HCT116 (cell line): ENCODE data around the gene STYXL1. TPM values are rescaled to one million over a fixed set of nuclear protein-coding genes. Genes with fewer than 3 reads are reported as not detected.

ENCODE experiments used
- ATAC-seq: fragments of 200-7000 bp; cut with Tn5 transposase; 2 replicates; pipeline ENCODE4 v1.9.1; 2020; ENCODE audit warnings: mild to moderate bottlenecking, moderate library complexity
- BruUV-seq: library from RNA; stranded (reverse); fragments of 400-500 nt; replicated peaks from 2 replicates; lab custom pipeline; 2021; lab: Mats Ljungman, UMichigan
- CTCF ChIA-PET: fragments of 300-600 bp; sonication (Branson Sonifier 250); formaldehyde crosslinking; loops from one replicate; lab custom pipeline; 2021; ENCODE audit warnings: antibody characterized with exemption; lab: Charles Lee
- POLR2A ChIA-PET: fragments of 300-600, 350-600 bp; sonication (Branson Sonifier 250); formaldehyde crosslinking; loops from one replicate; lab custom pipeline; 2021; ENCODE audit warnings: antibody characterized with exemption; lab: Charles Lee
- RAD21 ChIA-PET, 2 experiments: fragments of 300-600 bp; sonication (Branson Sonifier 250); formaldehyde crosslinking; loops; one replicate each; lab custom pipeline; 2023; ENCODE audit warnings: low total read pairs in 2 of 2; ENCODE audit not compliant: uncharacterized antibody in 2 of 2, unreplicated experiment in 2 of 2, low non-redundant PET in 1 of 2; lab: Charles Lee
- DNase-seq: peaks from one replicate; pipeline ENCODE4 v3.0.0-alpha.2; 2010; ENCODE audit warnings: low read depth, low spot score
- H2AFZ ChIP-seq: fragments of 200-600 bp; shearing (Covaris generic), sonication (generic); 2 replicates; pipeline ENCODE4 v1.6.1; 2017; ENCODE audit warnings: low read depth, mixed run types, mixed read lengths, antibody characterized with exemption, low read length; ENCODE audit not compliant: poor library complexity, severe bottlenecking
- H3K27ac ChIP-seq: 2 replicates; pipeline ENCODE4 v1.5.1; 2012; ENCODE audit warnings: low read depth, low read length
- H3K27me3 ChIP-seq: fragments of 200-600 bp; sonication (generic); 2 replicates; pipeline ENCODE4 v1.6.1; 2016; ENCODE audit warnings: mixed run types, low read length, mixed read lengths; ENCODE audit not compliant: insufficient read depth
- H3K36me3 ChIP-seq, 2 experiments: fragments of 200-500 bp in 1 of 2; fragments of 200-600 bp in 1 of 2; sonication (Bioruptor generic) in 1 of 2; sonication (generic) in 1 of 2; 2 replicates each; pipeline versions ENCODE4 v1.5.1 to v1.6.1; 2014 to 2016; ENCODE audit warnings: low read length in 2 of 2, inconsistent platforms in 1 of 2, mixed read lengths in 1 of 2, mixed run types in 1 of 2; ENCODE audit not compliant: insufficient read depth in 2 of 2, control insufficient read depth in 1 of 2
- H3K4me1 ChIP-seq, 2 experiments: fragments of 200-600 bp in 1 of 2; sonication (generic) in 1 of 2; 2 replicates each; pipeline versions ENCODE4 v1.5.1 to v1.6.1; 2012 to 2017; ENCODE audit warnings: low read length in 2 of 2, inconsistent platforms in 1 of 2, mild to moderate bottlenecking in 1 of 2, mixed read lengths in 1 of 2, mixed run types in 1 of 2, moderate library complexity in 1 of 2; ENCODE audit not compliant: insufficient read depth in 2 of 2, control insufficient read depth in 1 of 2
- H3K4me2 ChIP-seq: fragments of 200-600 bp; sonication (generic); 2 replicates; pipeline ENCODE4 v1.6.1; 2017; ENCODE audit warnings: mixed run types, low read length, mixed read lengths
- H3K4me3 ChIP-seq, 2 experiments: fragments of 200-600 bp in 1 of 2; sonication (generic) in 1 of 2; replicated peaks in 1 of 2; 2 replicates each; pipeline ENCODE4 v1.5.1; 2011 to 2016; ENCODE audit warnings: low read length in 2 of 2, control low read depth in 1 of 2, low read depth in 1 of 2, mild to moderate bottlenecking in 1 of 2, mixed read lengths in 1 of 2, mixed run types in 1 of 2
- H3K79me2 ChIP-seq: fragments of 200-600 bp; sonication (generic); 2 replicates; pipeline ENCODE4 v1.6.1; 2017; ENCODE audit warnings: mild to moderate bottlenecking, mixed run types, low read length, moderate library complexity, mixed read lengths; ENCODE audit not compliant: insufficient read depth
- H3K9ac ChIP-seq: fragments of 200-600 bp; sonication (generic); 2 replicates; pipeline ENCODE4 v1.6.1; 2016; ENCODE audit warnings: low read length, mixed read lengths
- H3K9me2 ChIP-seq: fragments of 200-600 bp; sonication (generic), shearing (Covaris generic); 2 replicates; pipeline ENCODE4 v1.6.1; 2017; ENCODE audit warnings: mixed run types, mild to moderate bottlenecking, moderate library complexity; ENCODE audit not compliant: insufficient read depth
- H3K9me3 ChIP-seq, 2 experiments: fragments of 200-500 bp in 1 of 2; fragments of 200-600 bp in 1 of 2; sonication (Bioruptor generic) in 1 of 2; sonication (generic) in 1 of 2; 2 replicates each; pipeline ENCODE4 v1.6.1; 2014 to 2017; ENCODE audit warnings: low read length in 2 of 2, mixed read lengths in 2 of 2, inconsistent platforms in 1 of 2, low read depth in 1 of 2, mild to moderate bottlenecking in 1 of 2, mixed run types in 1 of 2, moderate library complexity in 1 of 2; ENCODE audit not compliant: control insufficient read depth in 1 of 2, insufficient read depth in 1 of 2
- H4K20me1 ChIP-seq: fragments of 200-600 bp; sonication (generic), shearing (Covaris generic); 2 replicates; pipeline ENCODE4 v1.6.1; 2017; ENCODE audit warnings: mixed run types, mild to moderate bottlenecking, moderate library complexity; ENCODE audit not compliant: insufficient read depth
- ATF3 ChIP-seq: IDR thresholded peaks from 2 replicates; pipeline ENCODE4 v1.6.1; 2012
- CBX3 ChIP-seq: IDR thresholded peaks from 2 replicates; pipeline ENCODE4 v1.6.1; 2012; ENCODE audit warnings: low read depth
- EZH2 ChIP-seq: fragments of 200-600 bp; sonication (generic); IDR thresholded peaks from 2 replicates; pipeline ENCODE4 v1.6.1; 2017; ENCODE audit warnings: antibody characterized with exemption, mixed run types
- FOSL1 ChIP-seq: IDR thresholded peaks from 2 replicates; pipeline ENCODE4 v1.6.1; 2012; ENCODE audit warnings: low read depth
- RAD21 ChIP-seq: IDR thresholded peaks from 2 replicates; pipeline ENCODE4 v1.6.1; 2012; ENCODE audit warnings: low read depth, mild to moderate bottlenecking
- SIN3A ChIP-seq: IDR thresholded peaks from 2 replicates; pipeline ENCODE4 v1.6.1; 2012; ENCODE audit warnings: low read depth
- TCF7L2 ChIP-seq: IDR thresholded peaks from 2 replicates; pipeline ENCODE4 v1.7.0; 2011; ENCODE audit warnings: borderline replicate concordance, inconsistent platforms; ENCODE audit not compliant: insufficient read depth, insufficient read length; ENCODE audit errors: extremely low read depth
- YY1 ChIP-seq: IDR thresholded peaks from 2 replicates; pipeline ENCODE4 v1.6.1; 2011; ENCODE audit warnings: low read length, low read depth, moderate library complexity, mild to moderate bottlenecking; ENCODE audit not compliant: insufficient replicate concordance; ENCODE audit errors: extremely low read depth
- intact Hi-C: fragments of 100-400 bp; cut with micrococcal nuclease; formaldehyde crosslinking; loops from 2 replicates; pipeline ENCODE4 v1.10.0; 2022
- total RNA-seq: library from RNA; stranded (reverse); gene quantifications from one replicate; pipeline ENCODE4 v1.2.1, GENCODE V29; 2021; ENCODE audit not compliant: unreplicated experiment
- TF ChIP-seq, protein P1 (sequence below): IDR thresholded peaks from 2 replicates; pipeline ENCODE4 v1.6.1; 2012; ENCODE audit warnings: low read depth

Gene STYXL1
- total RNA-seq, 1 experiment from 2014 or later, result 32.5 TPM

DNA sequence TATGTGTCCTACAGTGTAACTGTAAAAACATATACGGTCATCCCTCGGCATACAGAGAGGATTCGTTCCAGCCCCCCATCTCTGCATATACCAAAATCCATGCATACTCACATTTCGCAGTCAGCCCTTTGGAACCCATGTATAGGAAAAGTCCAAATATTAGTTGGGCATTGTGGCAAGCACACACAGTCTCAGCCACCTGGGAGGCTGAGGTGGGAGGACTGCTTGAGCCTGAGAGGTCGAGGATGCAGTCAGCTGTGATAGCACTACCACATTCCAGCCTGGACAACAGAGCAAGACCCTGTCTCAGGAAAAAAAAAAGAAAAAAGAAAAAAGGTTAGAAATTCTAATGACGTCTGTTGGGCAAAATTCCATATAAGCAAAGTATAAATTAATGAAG lies 29.2 kb upstream of the STYXL1 start:
- peak overlapping the region; percentile 54; the same call in 1 of the 2 replicates for H3K4me2 ChIP-seq
- H3K9ac ChIP-seq, result no peak overlapping the region
- no peak overlapping the region for H3K4me3 ChIP-seq
- no peaks in the 10 kb centered on the region for H4K20me1 ChIP-seq
- no peak overlapping the region for H3K27ac ChIP-seq
- no peaks in the 10 kb centered on the region for H3K27me3 ChIP-seq
- POLR2A ChIA-PET, result no interaction called here
- intact Hi-C loops, result no loop called here
- no peaks in the 10 kb centered on the region for H3K9me3 ChIP-seq
- no peaks in the 10 kb centered on the region for H3K36me3 ChIP-seq
- RAD21 ChIA-PET, result no interaction called here
- H3K9me2 ChIP-seq, result no peaks in the 10 kb centered on the region
- H3K79me2 ChIP-seq, result no peaks in the 10 kb centered on the region
- TF ChIP-seq YY1 (no peak), RAD21 (no peak), TCF7L2 (no peak), CBX3 (no peak), EZH2 (no peak), FOSL1 (no peak), SIN3A (no peak), ATF3 (no peak)
- TF ChIP-seq, protein P1, sequence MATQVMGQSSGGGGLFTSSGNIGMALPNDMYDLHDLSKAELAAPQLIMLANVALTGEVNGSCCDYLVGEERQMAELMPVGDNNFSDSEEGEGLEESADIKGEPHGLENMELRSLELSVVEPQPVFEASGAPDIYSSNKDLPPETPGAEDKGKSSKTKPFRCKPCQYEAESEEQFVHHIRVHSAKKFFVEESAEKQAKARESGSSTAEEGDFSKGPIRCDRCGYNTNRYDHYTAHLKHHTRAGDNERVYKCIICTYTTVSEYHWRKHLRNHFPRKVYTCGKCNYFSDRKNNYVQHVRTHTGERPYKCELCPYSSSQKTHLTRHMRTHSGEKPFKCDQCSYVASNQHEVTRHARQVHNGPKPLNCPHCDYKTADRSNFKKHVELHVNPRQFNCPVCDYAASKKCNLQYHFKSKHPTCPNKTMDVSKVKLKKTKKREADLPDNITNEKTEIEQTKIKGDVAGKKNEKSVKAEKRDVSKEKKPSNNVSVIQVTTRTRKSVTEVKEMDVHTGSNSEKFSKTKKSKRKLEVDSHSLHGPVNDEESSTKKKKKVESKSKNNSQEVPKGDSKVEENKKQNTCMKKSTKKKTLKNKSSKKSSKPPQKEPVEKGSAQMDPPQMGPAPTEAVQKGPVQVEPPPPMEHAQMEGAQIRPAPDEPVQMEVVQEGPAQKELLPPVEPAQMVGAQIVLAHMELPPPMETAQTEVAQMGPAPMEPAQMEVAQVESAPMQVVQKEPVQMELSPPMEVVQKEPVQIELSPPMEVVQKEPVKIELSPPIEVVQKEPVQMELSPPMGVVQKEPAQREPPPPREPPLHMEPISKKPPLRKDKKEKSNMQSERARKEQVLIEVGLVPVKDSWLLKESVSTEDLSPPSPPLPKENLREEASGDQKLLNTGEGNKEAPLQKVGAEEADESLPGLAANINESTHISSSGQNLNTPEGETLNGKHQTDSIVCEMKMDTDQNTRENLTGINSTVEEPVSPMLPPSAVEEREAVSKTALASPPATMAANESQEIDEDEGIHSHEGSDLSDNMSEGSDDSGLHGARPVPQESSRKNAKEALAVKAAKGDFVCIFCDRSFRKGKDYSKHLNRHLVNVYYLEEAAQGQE, result no peak
- DNase-seq (no peak), ATAC-seq (no peak)
- BruUV-seq, result no TSS peak
- peaks cover 3 to 33% of the 10 kb centered on the region in 2 experiments; a peak in 2 of 4 replicates for H3K4me1 ChIP-seq
- CTCF ChIA-PET, result no interaction called here
- H2AFZ ChIP-seq, result no peak overlapping the region
